ENCODE measurements around the gene PHACTR3.

Gene PHACTR3

GRCh38 chr20:59634435-59635005 lies 30.2 kb downstream of the PHACTR3 start:
- no peak for DNase-seq (ENCODE audit: low spot score)
- no peak for TF ChIP-seq CTCF (IDR thresholded peaks at IDR 0.05)
- Histone ChIP-seq H3K4me3 (no peak overlapping the region), H3K27ac (no peak overlapping the region)

GRCh38 chr20:59636766-59637370 lies 32.5 kb downstream of the PHACTR3 start:
- DNase-seq (ENCODE audit: low spot score), result peak; percentile 5
- Histone ChIP-seq H3K4me3 (no peak overlapping the region), H3K27ac (no peak overlapping the region)
- TF ChIP-seq CTCF (IDR thresholded peaks at IDR 0.05), result no peak

GRCh38 chr20:59640267-59640666 lies 35.9 kb downstream of the PHACTR3 start:
- no peak overlapping the region for H3K4me3 ChIP-seq
- TF ChIP-seq CTCF (IDR thresholded peaks at IDR 0.05), result no peak
- DNase-seq (ENCODE audit: low spot score), result peak; percentile 52
- H3K27ac ChIP-seq, result no peak overlapping the region

- DNase-seq (ENCODE audit: low spot score), result peak; percentile 29
- TF ChIP-seq CTCF (IDR thresholded peaks at IDR 0.05), result no peak
- H3K27ac ChIP-seq, result no peak overlapping the region
- H3K4me3 ChIP-seq, result no peak overlapping the region
Observed at GRCh38 chr20:59643615-59644061, 39.3 kb downstream of the PHACTR3 start.

GRCh38 chr20:59644371-59644939 lies 40.1 kb downstream of the PHACTR3 start:
- peak; percentile 53 for DNase-seq (ENCODE audit: low spot score)
- no peak for TF ChIP-seq CTCF (IDR thresholded peaks at IDR 0.05)
- no peak overlapping the region for H3K27ac ChIP-seq
- no peak overlapping the region for H3K4me3 ChIP-seq

- H3K4me3 ChIP-seq, result no peak overlapping the region
- DNase-seq (ENCODE audit: low spot score), result peak; percentile 16
- TF ChIP-seq CTCF (IDR thresholded peaks at IDR 0.05), result no peak
- no peak overlapping the region for H3K27ac ChIP-seq
Observed at GRCh38 chr20:59645271-59645670, 40.9 kb downstream of the PHACTR3 start.

- TF ChIP-seq CTCF (IDR thresholded peaks at IDR 0.05), result no peak
- peak; percentile 26 for DNase-seq (ENCODE audit: low spot score)
- H3K4me3 ChIP-seq, result no peak overlapping the region
Observed at GRCh38 chr20:59645761-59646171, 41.4 kb downstream of the PHACTR3 start.

More at GRCh38 chr20:59645761-59646171, 41.4 kb downstream of the PHACTR3 start:
- H3K27ac ChIP-seq, result no peak overlapping the region

Data from coronary artery (tissue), 2 donors.